Breast epithelium (tissue), 4 donors: Measurements from ENCODE around the gene GSK3A. TPM values are rescaled to one million over a fixed set of nuclear protein-coding genes. Genes with fewer than 3 reads are reported as not detected.

Experiments
- DNase-seq, 2 donors: peaks; one replicate each; pipeline ENCODE4 v3.0.0-alpha.2; 2019; ENCODE audit warnings: low spot score in 2 of 2
- H3K27ac ChIP-seq, 2 donors: fragments of 200-600 bp; sonication (generic) in 1 of 2; one replicate each; pipeline ENCODE4 v1.5.1; 2016 to 2019; ENCODE audit warnings: mild to moderate bottlenecking in 1 of 2
- H3K27me3 ChIP-seq, 2 donors: fragments of 200-600 bp; sonication (generic) in 1 of 2; one replicate each; pipeline versions ENCODE4 v1.5.1 to v1.6.0; 2017 to 2019; ENCODE audit warnings: control low read depth in 1 of 2, mild to moderate bottlenecking in 1 of 2
- H3K36me3 ChIP-seq: fragments of 200-600 bp; one replicate; pipeline ENCODE4 v1.5.1; 2019
- H3K4me1 ChIP-seq, 2 donors: fragments of 200-600 bp; sonication (generic); one replicate each; pipeline ENCODE4 v1.5.1; 2016 to 2019; ENCODE audit warnings: control low read depth in 1 of 2
- H3K4me3 ChIP-seq, 3 donors: fragments of 200-600 bp; sonication (generic); 1 replicate in 2 of 3; 2 replicates in 1 of 3; pipeline ENCODE4 v1.5.1; 2016 to 2019; ENCODE audit warnings: mild to moderate bottlenecking in 3 of 3, moderate library complexity in 2 of 3
- H3K9me3 ChIP-seq, 2 donors: fragments of 200-600 bp; sonication (generic) in 1 of 2; one replicate each; pipeline ENCODE4 v1.5.1; 2016 to 2019; ENCODE audit warnings: control low read depth in 1 of 2
- CTCF ChIP-seq, 3 donors: fragments of 450-650 bp; IDR thresholded peaks; one replicate each; pipeline ENCODE4 v1.5.1; 2016 to 2017; ENCODE audit warnings: antibody characterized with exemption in 3 of 3, mild to moderate bottlenecking in 3 of 3, moderate library complexity in 3 of 3
- POLR2A ChIP-seq: fragments of 450-650 bp; IDR thresholded peaks from one replicate; pipeline ENCODE4 v1.6.1; 2016; ENCODE audit warnings: antibody characterized with exemption, mild to moderate bottlenecking, moderate library complexity
- POLR2AphosphoS5 ChIP-seq, 3 donors: sonication (generic); formaldehyde crosslinking; IDR thresholded peaks; one replicate each; pipeline ENCODE4 v1.6.1; 2017; ENCODE audit warnings: antibody characterized with exemption in 3 of 3
- intact Hi-C: fragments of 100-400 bp; cut with DNase I; formaldehyde crosslinking; loops from one replicate; pipeline ENCODE4 v1.15.1; 2023; ENCODE audit warnings: low total_unique reads
- total RNA-seq, 3 donors: library from RNA; depleted of rRNA; stranded (reverse); fragments of >200 nt; gene quantifications; one replicate each; pipeline ENCODE4 v1.1.0, GENCODE V29; 2016

GSK3A gene
- total RNA-seq, result 10 to 100 TPM; 18.7 to 22.1 (median 19.8) TPM

- intact Hi-C loops, result no loop called here
- Histone ChIP-seq H3K27ac (peak within 1 kb of the TSS; percentile 97 to 100), H3K4me3 (peak within 1 kb of the TSS; percentile 88 to 92 (median 89)), H3K27me3 (no peaks in the 10 kb centered on the region), H3K9me3 (no peaks in the 10 kb centered on the region), H3K36me3 (no peaks in the 10 kb centered on the region), H3K4me1 (peaks cover 2 to 9% of the 10 kb centered on the region in 2 donors)
- TF ChIP-seq POLR2A, result peak; percentile 74
- peak in 1 of 3 donors; percentile 23 for TF ChIP-seq CTCF (IDR thresholded peaks at IDR 0.05)
- peak; percentile 81 to 96 (median 91) for TF ChIP-seq POLR2AphosphoS5 (IDR thresholded peaks at IDR 0.05)
- DNase-seq, result peak; percentile 98 to 99
Measured at GRCh38 chr19:42242512-42243409, at the start of gene GSK3A. TSS of gene GSK3A (minus strand) at chr19:42242602. CDS start at chr19:42242465, 137 bp downstream.

GRCh38 chr19:42291435-42291810, 49.0 kb upstream of the GSK3A start:
- H3K27me3 ChIP-seq, result no peaks in the 10 kb centered on the region
- H3K4me3 ChIP-seq, result no peak overlapping the region
- TF ChIP-seq POLR2A, result no peak
- no peaks in the 10 kb centered on the region for H3K36me3 ChIP-seq
- H3K27ac ChIP-seq, result no peak overlapping the region
- DNase-seq, result no peak
- no peaks in the 10 kb centered on the region for H3K4me1 ChIP-seq
- H3K9me3 ChIP-seq, result no peaks in the 10 kb centered on the region
- intact Hi-C loops, result no loop called here

GRCh38 chr19:42290523-42291434, 48.4 kb upstream of the GSK3A start:
- no peak for DNase-seq
- TF ChIP-seq CTCF (IDR thresholded peaks at IDR 0.05) (peak in 1 of 3 donors; percentile 32), POLR2A (no peak)
- intact Hi-C loops, result no loop called here
- Histone ChIP-seq H3K27ac (no peak overlapping the region), H3K9me3 (no peaks in the 10 kb centered on the region), H3K27me3 (no peaks in the 10 kb centered on the region), H3K4me1 (no peaks in the 10 kb centered on the region), H3K4me3 (no peak overlapping the region), H3K36me3 (no peaks in the 10 kb centered on the region)

GRCh38 chr19:42290136-42290522, 47.7 kb upstream of the GSK3A start:
- DNase-seq, result no peak
- H3K36me3 ChIP-seq, result no peaks in the 10 kb centered on the region
- H3K4me1 ChIP-seq, result peaks cover 0 to 5% of the 10 kb centered on the region in 2 donors
- H3K27me3 ChIP-seq, result no peaks in the 10 kb centered on the region
- TF ChIP-seq POLR2A (no peak), POLR2AphosphoS5 (IDR thresholded peaks at IDR 0.05) (no peak), CTCF (IDR thresholded peaks at IDR 0.05) (no peak)
- H3K9me3 ChIP-seq, result no peaks in the 10 kb centered on the region
- intact Hi-C loops, result no loop called here
- no peak overlapping the region for H3K27ac ChIP-seq
- H3K4me3 ChIP-seq, result no peak overlapping the region

GRCh38 chr19:42289556-42290041, 47.2 kb upstream of the GSK3A start:
- TF ChIP-seq CTCF (IDR thresholded peaks at IDR 0.05), result no peak
- TF ChIP-seq POLR2AphosphoS5 (IDR thresholded peaks at IDR 0.05), result no peak
- no peak for TF ChIP-seq POLR2A
- Histone ChIP-seq H3K4me1 (peaks cover 3 to 7% of the 10 kb centered on the region in 2 donors), H3K36me3 (no peaks in the 10 kb centered on the region), H3K4me3 (no peak overlapping the region), H3K27ac (no peak overlapping the region), H3K9me3 (no peaks in the 10 kb centered on the region), H3K27me3 (no peaks in the 10 kb centered on the region)
- intact Hi-C loops, result no loop called here
- DNase-seq, result no peak
